NCI-H748 (cell line): ENCODE results near the gene SDF2.
"Not testable (repeated sequence)": the region's sequence is repeated elsewhere in the genome, so short reads cannot be mapped to it uniquely, and the experiment has no call there.

Experiments used
- DNase-seq: peaks from one replicate; lab custom pipeline; 2025; ENCODE audit not compliant: unreplicated experiment; lab: John Stamatoyannopoulos, UW

The SDF2 gene

GRCh38 chr17:28685366-28685765 is 23.7 kb upstream of the SDF2 start:
- no peak for DNase-seq

GRCh38 chr17:28684963-28685362 is 23.3 kb upstream of the SDF2 start:
- no peak for DNase-seq

- no peak for DNase-seq
Measured at GRCh38 chr17:28682655-28683054, 20.9 kb upstream of the SDF2 start.

GRCh38 chr17:28675980-28676379 is 14.3 kb upstream of the SDF2 start:
- DNase-seq = peak; percentile 17

GRCh38 chr17:28675490-28675889 is 13.8 kb upstream of the SDF2 start:
- DNase-seq = no peak

GRCh38 chr17:28669918-28670317 is 8.2 kb upstream of the SDF2 start:
- no peak for DNase-seq

- no peak for DNase-seq
Measured at GRCh38 chr17:28667870-28668269, 6.2 kb upstream of the SDF2 start.

- DNase-seq = no peak
Measured at GRCh38 chr17:28665994-28666393, 4.3 kb upstream of the SDF2 start.

GRCh38 chr17:28663723-28664122 is 2.0 kb upstream of the SDF2 start:
- no peak for DNase-seq

- DNase-seq = peak; percentile 51
Measured at GRCh38 chr17:28662527-28662829, 772 bp upstream of the SDF2 start.

- not testable (repeated sequence) for DNase-seq
Measured at GRCh38 chr17:28659497-28659881, 2.2 kb downstream of the SDF2 start.

- DNase-seq = not testable (repeated sequence)
Measured at GRCh38 chr17:28658766-28659496, 2.8 kb downstream of the SDF2 start.

- DNase-seq = not testable (repeated sequence)
Measured at GRCh38 chr17:28658342-28658741, 3.4 kb downstream of the SDF2 start.

- no peak for DNase-seq
Measured at GRCh38 chr17:28657756-28658155, 4.0 kb downstream of the SDF2 start.

GRCh38 chr17:28655160-28655559 is 6.5 kb downstream of the SDF2 start:
- DNase-seq = no peak

GRCh38 chr17:28648698-28649097 is 13.0 kb downstream of the SDF2 start:
- no peak for DNase-seq

- DNase-seq = no peak
Measured at GRCh38 chr17:28646039-28646754, 15.5 kb downstream of the SDF2 start.

GRCh38 chr17:28645576-28645939 is 16.1 kb downstream of the SDF2 start:
- peak; percentile 37 for DNase-seq

- peak; percentile 98 for DNase-seq
Measured at GRCh38 chr17:28644787-28645575, 16.7 kb downstream of the SDF2 start, which contains the start of gene BLTP2. Gene BLTP2 (minus strand): TSS chr17:28645158. CDS start chr17:28645056, 102 bp downstream.

GRCh38 chr17:28643983-28644786 is 17.5 kb downstream of the SDF2 start:
- peak; percentile 59 for DNase-seq

- no peak for DNase-seq
Measured at GRCh38 chr17:28641579-28641978, 20.1 kb downstream of the SDF2 start.
